ENCODE data around the gene DCP1A.

GRCh38 chr3:53288214-53288613 lies 59.1 kb downstream of the DCP1A start:
- no peak for TF ChIP-seq POLR2A (IDR thresholded peaks at IDR 0.05; ENCODE audit: low read depth, low read length)
- TF ChIP-seq POLR2AphosphoS5 (IDR thresholded peaks at IDR 0.05; ENCODE audit: low read depth, low read length) = no peak
